ENCODE results near the gene TMEM134.

TMEM134 gene

DNA sequence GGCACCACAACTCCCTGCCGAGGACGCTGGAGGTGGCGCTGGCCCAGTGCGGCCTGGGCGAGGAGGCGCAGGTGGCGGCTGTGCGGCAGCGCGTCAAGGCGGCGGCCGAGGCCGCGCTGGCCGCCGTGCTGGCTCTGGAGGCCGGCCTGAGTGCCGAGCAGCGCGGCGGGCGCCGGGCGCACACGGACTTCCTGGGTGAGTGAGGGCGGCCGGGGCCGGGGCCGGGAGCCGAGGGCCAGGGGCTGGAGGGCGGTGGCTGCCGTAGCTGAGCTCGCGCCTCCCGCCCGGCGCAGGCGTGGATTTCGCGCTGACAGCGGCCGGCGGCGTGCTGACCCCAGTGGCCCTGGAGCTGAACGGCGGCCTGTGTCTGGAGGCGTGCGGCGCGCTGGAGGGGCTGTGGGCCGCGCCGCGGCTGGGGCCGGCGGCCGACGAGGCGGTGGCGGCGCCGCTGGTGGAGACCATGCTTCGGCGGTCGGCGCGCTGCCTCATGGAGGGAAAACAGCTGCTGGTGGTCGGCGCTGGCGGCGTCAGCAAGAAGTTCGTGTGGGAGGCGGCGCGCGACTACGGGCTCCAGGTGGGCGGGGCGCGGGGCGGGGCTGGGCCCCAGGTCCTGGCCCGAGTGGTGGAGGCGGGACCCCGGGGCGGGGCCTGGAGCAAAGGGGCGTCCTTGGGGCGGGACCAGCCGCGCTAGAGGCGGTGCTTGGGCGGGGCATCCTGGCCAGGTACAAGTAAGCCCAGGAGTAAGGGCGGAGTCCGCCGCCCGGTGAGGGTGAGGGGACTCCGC is 48.2 kb downstream of the TMEM134 start:
- peak; percentile 66 for DNase-seq

DNA sequence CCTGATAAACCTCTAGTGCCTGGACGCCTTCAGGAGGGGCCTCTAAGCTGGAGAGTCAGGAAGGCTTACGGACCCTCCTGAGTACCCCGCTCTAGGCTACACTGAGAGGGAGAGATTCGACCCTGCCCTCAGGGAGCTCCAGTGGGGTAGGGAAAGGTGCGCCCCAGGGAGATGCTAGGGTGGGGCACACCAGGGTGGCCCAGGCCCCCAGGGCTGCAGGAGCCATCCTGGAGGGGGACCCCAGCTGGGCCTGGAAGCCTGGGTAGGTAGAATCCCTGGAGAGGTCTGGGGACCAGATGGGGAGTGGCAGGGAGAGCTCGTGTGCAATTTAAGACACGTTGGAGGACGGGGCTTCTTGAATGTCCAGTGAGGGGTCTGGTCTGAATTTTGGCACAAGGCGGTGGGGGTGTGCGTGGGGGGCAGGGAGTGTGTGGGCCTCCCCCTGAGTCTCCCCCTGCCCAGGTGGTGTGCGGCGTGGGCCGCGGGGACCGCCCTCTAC is 48.9 kb downstream of the TMEM134 start:
- DNase-seq: no peak

GRCh38 chr11:67419325-67420049 is 49.6 kb downstream of the TMEM134 start:
- no peak for DNase-seq

GRCh38 chr11:67418476-67419281 is 50.4 kb downstream of the TMEM134 start:
- DNase-seq: no peak

DNA sequence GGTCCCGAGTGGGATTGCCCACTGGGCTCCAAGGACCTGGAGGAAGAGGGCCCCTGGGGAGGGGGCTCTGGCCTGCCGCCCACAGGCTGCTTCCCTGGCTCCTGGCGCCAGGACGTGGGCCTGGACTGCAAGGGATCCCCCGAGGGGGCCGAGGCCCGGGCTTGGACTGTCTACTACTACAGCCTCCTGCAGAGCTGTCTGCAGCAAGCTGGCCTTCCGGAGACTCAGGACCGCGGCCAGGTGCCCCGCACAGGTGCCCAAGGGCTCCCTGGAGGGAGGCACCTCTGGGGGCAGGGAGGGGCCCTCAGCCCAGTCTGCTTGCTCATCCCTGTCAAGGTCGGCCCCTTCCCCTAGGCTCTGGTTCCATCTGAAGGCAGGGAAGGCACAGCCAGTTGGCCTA is 51.6 kb downstream of the TMEM134 start:
- no peak for DNase-seq

- no peak for DNase-seq
Observed at GRCh38 chr11:67416416-67417335, 52.4 kb downstream of the TMEM134 start.

DNA sequence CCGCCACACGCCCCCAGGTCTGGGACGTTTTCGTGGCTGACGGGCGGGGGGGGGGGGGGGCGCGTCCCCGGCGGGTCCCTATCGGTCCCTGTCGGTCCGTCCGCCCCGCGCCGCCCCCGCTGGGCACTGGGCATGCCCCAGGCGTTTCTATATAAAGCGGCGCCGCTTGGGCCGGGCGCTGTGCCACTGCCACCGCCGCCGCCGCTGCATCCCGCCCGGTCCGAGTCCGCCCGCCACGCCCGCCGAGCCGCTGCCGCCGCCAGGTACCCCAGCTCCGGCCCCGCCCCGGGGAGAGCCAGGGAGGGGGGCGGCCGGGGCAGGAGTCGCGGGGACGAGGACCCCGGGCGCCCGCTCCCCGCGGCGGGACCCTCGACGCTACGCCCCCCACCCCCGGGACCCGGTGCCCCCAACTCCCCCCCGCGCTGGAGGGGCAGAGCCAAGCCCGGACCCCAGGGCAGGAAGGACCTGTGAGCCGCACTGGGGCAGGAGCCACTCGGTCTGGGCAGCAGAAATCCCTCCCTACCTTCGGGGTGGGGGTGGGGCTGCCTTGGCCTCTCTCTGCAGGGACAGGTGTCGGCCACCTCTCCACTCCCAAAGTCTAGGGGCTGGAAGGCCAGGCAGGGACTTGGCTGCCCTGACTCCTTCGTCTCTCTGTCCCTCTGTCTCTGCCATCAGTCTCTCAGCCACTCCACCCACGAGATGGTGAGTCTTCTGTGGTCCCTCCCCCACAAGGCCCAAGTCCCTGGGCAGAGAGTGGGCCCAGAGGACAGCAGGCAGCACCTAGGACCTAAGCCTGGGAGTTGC is 53.3 kb downstream of the TMEM134 start, which contains the start of gene CARNS1:
TSS of gene CARNS1 (plus strand) at position 178 of the 804 bp plus-strand sequence. CDS start at position 700, 522 bp downstream.
- DNase-seq: no peak

GRCh38 chr11:67413266-67413849 is 55.7 kb downstream of the TMEM134 start:
- no peak for DNase-seq

GRCh38 chr11:67412495-67413179 is 56.4 kb downstream of the TMEM134 start:
- no peak for DNase-seq

DNA sequence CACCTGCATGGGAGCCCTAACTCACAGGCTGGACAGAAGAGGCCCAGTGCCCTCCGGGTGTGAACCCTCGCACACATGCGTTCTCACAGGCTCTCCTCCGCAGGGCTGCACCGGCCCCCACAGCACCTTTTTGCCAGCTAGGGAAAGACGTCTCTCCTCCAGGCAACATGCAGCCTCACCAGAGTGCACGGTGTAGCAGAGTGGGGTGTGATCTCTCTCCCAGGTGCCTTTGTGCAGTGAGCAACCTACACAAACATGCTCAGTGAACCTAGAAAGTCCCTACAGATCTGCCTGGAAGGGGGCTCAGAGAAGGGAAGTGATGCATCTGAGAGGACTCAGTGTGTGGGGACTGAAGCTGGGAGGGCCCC is 57.3 kb downstream of the TMEM134 start:
- DNase-seq: no peak

Data from NCI-H1694 treated with DMSO at 0.1 percent for 48 hours (cell line).